Vagina (tissue), 2 donors: Measurements from ENCODE around the gene CCSER1.

Source experiments
- CTCF ChIP-seq, 3 experiments: fragments of 450-650 bp in 2 of 3; fragments of 200-600 bp in 1 of 3; sonication (generic) in 1 of 3; IDR thresholded peaks; one replicate each; pipeline ENCODE4 v1.5.1; 2017 to 2019; ENCODE audit warnings: antibody characterized with exemption in 3 of 3, mild to moderate bottlenecking in 2 of 3, moderate library complexity in 2 of 3
- POLR2A ChIP-seq, 2 donors: fragments of 450-650 bp; IDR thresholded peaks; one replicate each; pipeline ENCODE4 v1.6.1; 2017; ENCODE audit warnings: antibody characterized with exemption in 2 of 2, mild to moderate bottlenecking in 2 of 2, moderate library complexity in 2 of 2
- POLR2AphosphoS5 ChIP-seq, 2 donors: sonication (generic); formaldehyde crosslinking; IDR thresholded peaks; one replicate each; pipeline ENCODE4 v1.9.0; 2017; ENCODE audit warnings: antibody characterized with exemption in 2 of 2, mild to moderate bottlenecking in 2 of 2, low read depth in 1 of 2; ENCODE audit not compliant: insufficient read depth in 1 of 2

GRCh38 chr4:90992213-90992612, 865.0 kb downstream of the CCSER1 start:
- TF ChIP-seq CTCF (IDR thresholded peaks at IDR 0.05) (no peak), POLR2AphosphoS5 (IDR thresholded peaks at IDR 0.05; ENCODE audit: insufficient read depth in 1 of 2, low read depth in 1 of 2) (no peak), POLR2A (IDR thresholded peaks at IDR 0.05) (no peak)
